ENCODE data around the gene THAP2. TPM values are rescaled to one million over a fixed set of nuclear protein-coding genes. Genes with fewer than 3 reads are reported as not detected.

The THAP2 gene
- total RNA-seq, 1 experiment from 2014 or later = 3.7 TPM

GRCh38 chr12:71641390-71641789 lies 22.7 kb upstream of the THAP2 start:
- POLR2A ChIA-PET = no interaction called here
- Histone ChIP-seq H3K27me3 (ENCODE audit: control insufficient read depth, insufficient read depth, low read length) (no peaks in the 10 kb centered on the region), H3K9me3 (ENCODE audit: control insufficient read depth, insufficient read depth, low read depth, low read length) (no peaks in the 10 kb centered on the region), H3K27ac (ENCODE audit: low read length) (no peak overlapping the region), H3K4me1 (ENCODE audit: control insufficient read depth, insufficient read depth, low read length) (no peaks in the 10 kb centered on the region; the same call in 1 of the 2 replicates), H3K36me3 (ENCODE audit: control insufficient read depth, insufficient read depth, low read length) (peaks cover 61% of the 10 kb centered on the region), H3K4me3 (ENCODE audit: low read depth in 2 of 2, low read length in 2 of 2) (no peak overlapping the region)
- ATAC-seq (no peak), DNase-seq (ENCODE audit: low read depth, low spot score) (no peak)
- no TSS peak for BruUV-seq (replicated peaks)
- TF ChIP-seq TCF7L2 (IDR thresholded peaks at IDR 0.05; ENCODE audit: low read depth, low read length) = no peak
- TF ChIP-seq CTCF (IDR thresholded peaks at IDR 0.05) = no peak
- TF ChIP-seq SIN3A (IDR thresholded peaks at IDR 0.05; ENCODE audit: borderline replicate concordance, insufficient read depth, low read depth, low read length) = no peak
- no peak for TF ChIP-seq REST (IDR thresholded peaks at IDR 0.05; ENCODE audit: insufficient read depth in 1 of 2, low read depth in 2 of 2, low read length in 1 of 2)
- no peak for TF ChIP-seq POLR2AphosphoS5 (IDR thresholded peaks at IDR 0.05; ENCODE audit: low read depth, low read length)
- intact Hi-C loops (cut with micrococcal nuclease; ENCODE audit: unreplicated experiment) (no loop called here), in situ Hi-C loops (cut with HindIII; ENCODE audit: low pct_unique_long_range_greater_than_20kb, low sequenced_read_pairs) (no loop called here)
- CTCF ChIA-PET = no interaction called here

GRCh38 chr12:71642264-71642663 lies 21.8 kb upstream of the THAP2 start:
- ATAC-seq = no peak
- POLR2A ChIA-PET = no interaction called here
- intact Hi-C loops (cut with micrococcal nuclease; ENCODE audit: unreplicated experiment) = no loop called here
- H3K9me3 ChIP-seq (ENCODE audit: control insufficient read depth, insufficient read depth, low read depth, low read length) = no peaks in the 10 kb centered on the region
- no peak for DNase-seq (ENCODE audit: low read depth, low spot score)
- in situ Hi-C loops (cut with HindIII; ENCODE audit: low pct_unique_long_range_greater_than_20kb, low sequenced_read_pairs) = no loop called here
- no peaks in the 10 kb centered on the region for H3K27me3 ChIP-seq (ENCODE audit: control insufficient read depth, insufficient read depth, low read length)
- TF ChIP-seq POLR2AphosphoS5 (IDR thresholded peaks at IDR 0.05; ENCODE audit: low read depth, low read length) (no peak), TCF7L2 (IDR thresholded peaks at IDR 0.05; ENCODE audit: low read depth, low read length) (no peak), CTCF (IDR thresholded peaks at IDR 0.05) (no peak), SIN3A (IDR thresholded peaks at IDR 0.05; ENCODE audit: borderline replicate concordance, insufficient read depth, low read depth, low read length) (no peak), REST (IDR thresholded peaks at IDR 0.05; ENCODE audit: insufficient read depth in 1 of 2, low read depth in 2 of 2, low read length in 1 of 2) (no peak)
- peaks cover 65% of the 10 kb centered on the region for H3K36me3 ChIP-seq (ENCODE audit: control insufficient read depth, insufficient read depth, low read length)
- H3K4me3 ChIP-seq (ENCODE audit: low read depth in 2 of 2, low read length in 2 of 2) = no peak overlapping the region
- CTCF ChIA-PET = no interaction called here
- no peak overlapping the region for H3K27ac ChIP-seq (ENCODE audit: low read length)
- no TSS peak for BruUV-seq (replicated peaks)
- no peaks in the 10 kb centered on the region; the same call in 1 of the 2 replicates for H3K4me1 ChIP-seq (ENCODE audit: control insufficient read depth, insufficient read depth, low read length)
